Pancreas (tissue), 10 donors: ENCODE data around the gene HSPD1. TPM values are rescaled to one million over a fixed set of nuclear protein-coding genes. Genes with fewer than 3 reads are reported as not detected.

Source experiments
- ATAC-seq, 4 donors: fragments of 200-7000 bp; cut with Tn5 transposase; one replicate each; pipeline versions ENCODE4 v1.8.0 to v1.9.1; 2020; ENCODE audit warnings: mild to moderate bottlenecking in 4 of 4, moderate library complexity in 4 of 4
- DNase-seq, 6 donors: peaks; one replicate each; pipeline ENCODE4 v3.0.0-alpha.2; 2020
- FAIRE-seq: peaks from 2 replicates; lab custom pipeline; 2012; peaks lifted over from hg19 to GRCh38; lab: Jason Lieb, UNC
- H3K27ac ChIP-seq, 4 donors: fragments of 200-600 bp; sonication (generic); 1 replicate in 3 of 4; 2 replicates in 1 of 4; pipeline versions ENCODE4 v1.5.0 to v1.8.0; 2020
- H3K27me3 ChIP-seq, 4 donors: fragments of 200-600 bp; one replicate each; pipeline ENCODE4 v1.8.0; 2021
- H3K36me3 ChIP-seq, 3 donors: fragments of 200-600 bp; sonication (generic) in 1 of 3; one replicate each; pipeline versions ENCODE4 v1.5.0 to v1.8.0; 2020 to 2021
- H3K4me1 ChIP-seq, 3 donors: fragments of 200-600 bp; one replicate each; pipeline ENCODE4 v1.8.0; 2021
- H3K4me3 ChIP-seq, 4 donors: fragments of 200-600 bp; sonication (generic) in 2 of 4; one replicate each; pipeline versions ENCODE4 v1.5.0 to v1.8.0; 2020 to 2021
- H3K9me3 ChIP-seq, 4 donors: fragments of 200-600 bp; one replicate each; pipeline ENCODE4 v1.8.0; 2021
- WGBS, 2 donors: extraction: QIAGEN DNeasy Blood & Tissue Kit; methylation state at CpG; one replicate each; pipeline ENCODE4 v1.1.7; 2013; 5-methylcytosine and 5-hydroxymethylcytosine counted together
- intact Hi-C, 3 donors: fragments of 100-400 bp; cut with DNase I; formaldehyde crosslinking; loops; one replicate each; pipeline versions ENCODE4 v1.11.1 to v1.14.2; 2022
- polyA plus RNA-seq, 2 donors: library from polyadenylated mRNA; stranded (reverse); fragments of 200-250 nt; gene quantifications; one replicate each; pipeline ENCODE4 v1.2.3, GENCODE V29; 2013
- total RNA-seq, 6 donors: library from RNA; stranded (reverse); fragmentation: NEBNext Ultra II Directional in 4 of 6; extraction: Animal tissue kit (Norgen Biotek cat#: 25700) in 4 of 6; gene quantifications; one replicate each; pipeline versions ENCODE4 v1.2.1 to v1.2.4, GENCODE V29; 2021 to 2023
- TF ChIP-seq, protein P1 (sequence below), 4 donors: fragments of 200-600 bp; sonication (generic) in 3 of 4; IDR thresholded peaks; one replicate each; pipeline versions ENCODE4 v1.5.0 to v1.8.0; 2021; ENCODE audit warnings: antibody characterized with exemption in 4 of 4
- donor health status: healthy with polysubstance abuse.
- donor health status: DM: no; HTN: no; CAD: no; lungs with moderate emphysema.
- donor health status: DM: no; HTN: no; CAD: no.
- donor health status: control.
- donor health status: control.
- donor health status: Bipolar disorder and iron deficiency.
- donor health status: DM: yes; HTN: yes; CAD: no.
- donor health status: DM: no; HTN: no; CAD: no.
- donor health status: DM: no; HTN: no; CAD: no.
- donor health status: DM: yes; HTN: yes; CAD: no.

Gene HSPD1
- total and polyA plus RNA-seq, 8 donors: 94.8 to 181 (median 137) TPM

DNA sequence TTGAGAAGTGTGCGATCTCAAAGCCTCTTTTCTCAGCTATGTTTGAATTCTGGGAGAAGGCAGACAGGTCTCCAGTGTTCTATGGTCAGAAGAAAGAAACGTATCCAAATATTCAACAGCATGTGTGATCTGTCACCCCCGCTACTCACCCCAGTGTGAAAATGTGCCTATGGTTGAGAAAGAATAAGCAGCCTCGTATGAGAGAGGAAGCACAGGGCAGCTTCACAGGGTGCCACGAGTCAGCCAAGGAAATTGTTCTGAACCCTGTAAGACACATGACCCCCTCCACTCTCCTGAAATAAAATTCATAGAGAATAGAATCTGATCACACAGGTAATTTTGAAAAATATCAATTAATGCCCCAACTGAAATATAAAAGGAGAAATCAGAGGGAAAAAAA lies 56.8 kb downstream of the HSPD1 start:
- ATAC-seq: peak in 2 of 4 donors; percentile 47 to 59
- H3K4me1 ChIP-seq: no peaks in the 10 kb centered on the region
- no peak overlapping the region for H3K4me3 ChIP-seq
- no peak overlapping the region for H3K27ac ChIP-seq
- DNase-seq: no peak
- H3K36me3 ChIP-seq: no peaks in the 10 kb centered on the region
- no peaks in the 10 kb centered on the region for H3K27me3 ChIP-seq
- intact Hi-C loops: no loop called here
- WGBS, 2 donors: 67 to 68% methylated on average over 5 of the region's 5 CpGs
- FAIRE-seq: no peak
- no peaks in the 10 kb centered on the region for H3K9me3 ChIP-seq
- TF ChIP-seq, protein P1, sequence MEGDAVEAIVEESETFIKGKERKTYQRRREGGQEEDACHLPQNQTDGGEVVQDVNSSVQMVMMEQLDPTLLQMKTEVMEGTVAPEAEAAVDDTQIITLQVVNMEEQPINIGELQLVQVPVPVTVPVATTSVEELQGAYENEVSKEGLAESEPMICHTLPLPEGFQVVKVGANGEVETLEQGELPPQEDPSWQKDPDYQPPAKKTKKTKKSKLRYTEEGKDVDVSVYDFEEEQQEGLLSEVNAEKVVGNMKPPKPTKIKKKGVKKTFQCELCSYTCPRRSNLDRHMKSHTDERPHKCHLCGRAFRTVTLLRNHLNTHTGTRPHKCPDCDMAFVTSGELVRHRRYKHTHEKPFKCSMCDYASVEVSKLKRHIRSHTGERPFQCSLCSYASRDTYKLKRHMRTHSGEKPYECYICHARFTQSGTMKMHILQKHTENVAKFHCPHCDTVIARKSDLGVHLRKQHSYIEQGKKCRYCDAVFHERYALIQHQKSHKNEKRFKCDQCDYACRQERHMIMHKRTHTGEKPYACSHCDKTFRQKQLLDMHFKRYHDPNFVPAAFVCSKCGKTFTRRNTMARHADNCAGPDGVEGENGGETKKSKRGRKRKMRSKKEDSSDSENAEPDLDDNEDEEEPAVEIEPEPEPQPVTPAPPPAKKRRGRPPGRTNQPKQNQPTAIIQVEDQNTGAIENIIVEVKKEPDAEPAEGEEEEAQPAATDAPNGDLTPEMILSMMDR (IDR thresholded peaks at IDR 0.05): no peak

DNA sequence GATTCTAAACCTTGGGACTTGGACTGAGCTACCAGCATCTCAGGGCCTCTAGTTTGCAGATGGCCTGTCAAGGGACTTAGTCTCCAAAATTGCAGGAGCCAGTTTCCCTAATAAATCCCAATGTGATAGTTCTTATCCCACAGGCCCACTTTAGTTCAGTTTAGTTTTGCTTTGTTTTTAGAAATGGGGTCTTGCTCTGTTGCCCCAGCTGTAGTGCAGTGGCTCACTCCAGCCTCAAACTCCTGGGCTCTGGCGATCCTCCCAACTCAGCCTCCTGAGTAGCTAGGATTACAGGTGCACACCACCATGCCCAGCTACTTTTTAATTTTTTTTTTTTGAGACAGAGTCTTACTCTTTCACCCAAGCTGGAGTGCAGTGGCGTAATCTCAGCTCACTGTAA lies 62.3 kb downstream of the HSPD1 start:
- Histone ChIP-seq H3K36me3 (no peaks in the 10 kb centered on the region), H3K4me3 (no peak overlapping the region), H3K4me1 (peaks cover 5 to 13% (median 11%) of the 10 kb centered on the region in 3 donors), H3K27me3 (no peaks in the 10 kb centered on the region), H3K27ac (no peak overlapping the region), H3K9me3 (no peaks in the 10 kb centered on the region)
- intact Hi-C loops: no loop called here
- FAIRE-seq: no peak
- DNase-seq: no peak
- TF ChIP-seq, protein P1 (IDR thresholded peaks at IDR 0.05): no peak
- WGBS, 2 donors: 100% methylated on average over 2 of the region's 2 CpGs
- ATAC-seq: no peak

Other genes starting within 250 kb of the HSPD1 start
- 10 to 100 TPM in 1 of 6 donors, 1 to 10 TPM in 5; 6.9 to 12.5 (median 8.5) TPM for gene ANKRD44, start 189.1 kb downstream of the HSPD1 start, total RNA-seq
- 1 to 10 TPM; 1.9 to 2.6 TPM for gene ANKRD44, start 189.1 kb downstream of the HSPD1 start, polyA plus RNA-seq
- 100 to 1,000 TPM in 4 of 6 donors, 10 to 100 TPM in 2; 75.8 to 169 (median 121) TPM for gene SF3B1, start 64.8 kb downstream of the HSPD1 start, total RNA-seq
- 100 to 1,000 TPM; 173 to 277 TPM for gene SF3B1, start 64.8 kb downstream of the HSPD1 start, polyA plus RNA-seq
- 10 to 100 TPM in 2 of 6 donors, 1 to 10 TPM in 4; 7.6 to 10.1 (median 9.7) TPM for gene COQ10B, start 46.3 kb downstream of the HSPD1 start, total RNA-seq
- 10 to 100 TPM in 1 of 2 donors, 1 to 10 TPM in 1; 5.7 to 10.8 TPM for gene COQ10B, start 46.3 kb downstream of the HSPD1 start, polyA plus RNA-seq
- 10 to 100 TPM; 17.1 to 51.9 (median 31.2) TPM for gene HSPE1, start 539 bp upstream of the HSPD1 start, total RNA-seq
- 10 to 100 TPM; 87.4 to 98.6 TPM for gene HSPE1, start 539 bp upstream of the HSPD1 start, polyA plus RNA-seq
- gene MOB4, start 16.2 kb upstream of the HSPD1 start, total RNA-seq: 1 to 10 TPM; 4.6 to 9.7 (median 6.9) TPM
- 10 to 100 TPM in 1 of 2 donors, 1 to 10 TPM in 1; 6.1 to 18.3 TPM for gene MOB4, start 16.2 kb upstream of the HSPD1 start, polyA plus RNA-seq
- 1 to 10 TPM in 5 of 6 donors, under 1 TPM in 1; 0.92 to 7.6 (median 1.7) TPM for gene RFTN2, start 175.7 kb upstream of the HSPD1 start, total RNA-seq
- gene RFTN2, start 175.7 kb upstream of the HSPD1 start, polyA plus RNA-seq: under 1 TPM; 0.77 to 0.80 TPM
- 1 to 10 TPM; 2.0 to 5.3 (median 4.0) TPM for gene MARS2, start 205.5 kb upstream of the HSPD1 start, total RNA-seq
- gene MARS2, start 205.5 kb upstream of the HSPD1 start, polyA plus RNA-seq: 1 to 10 TPM; 1.4 to 2.6 TPM